ENCODE measurements around the gene ZNF536.

Gene ZNF536

GRCh38 chr19:30564551-30565011 lies 192.4 kb downstream of the ZNF536 start:
- peak; percentile 89 for DNase-seq (ENCODE audit: low spot score)

- no peak for DNase-seq (ENCODE audit: low spot score)
These were observed 193.5 kb downstream of the ZNF536 start for GRCh38 chr19:30565636-30566035.

DNA sequence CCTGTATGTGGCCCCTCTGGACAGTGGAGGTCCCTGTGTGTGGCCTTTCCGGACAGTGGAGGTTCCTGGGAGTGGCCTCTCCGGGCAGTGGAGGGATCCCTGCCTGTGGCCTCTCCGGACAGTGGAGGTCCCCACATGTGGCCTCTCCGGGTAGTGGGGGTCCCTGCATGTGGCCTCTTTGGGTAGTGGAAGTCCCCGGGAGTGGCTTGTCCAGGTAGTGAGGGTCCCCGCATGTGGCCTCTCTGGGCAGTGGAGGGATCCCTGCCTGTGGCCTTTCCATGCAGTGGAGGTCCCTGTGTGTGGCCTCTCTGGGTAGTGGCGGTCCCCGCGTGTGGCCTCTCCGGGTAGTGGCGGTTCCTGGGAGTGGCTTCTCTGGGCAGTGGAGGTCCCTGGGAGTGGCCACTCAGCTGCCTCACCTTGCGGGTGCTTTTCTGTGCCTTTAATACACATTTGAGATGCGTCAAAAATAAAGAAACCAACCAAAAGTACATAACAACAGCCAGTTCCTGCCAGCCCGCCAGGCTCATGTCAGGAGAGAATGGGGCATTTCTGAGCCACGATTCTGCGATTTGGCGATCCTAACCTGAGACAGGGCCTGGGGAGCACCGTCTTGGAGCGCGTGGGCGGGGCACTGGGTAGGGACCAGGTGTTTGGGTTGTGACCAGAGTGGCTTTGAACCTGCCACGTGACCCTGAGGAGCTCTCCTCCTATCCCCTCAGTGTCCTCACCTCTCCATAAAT lies 194.7 kb downstream of the ZNF536 start:
- no peak for DNase-seq (ENCODE audit: low spot score)

GRCh38 chr19:30567536-30568232 lies 195.5 kb downstream of the ZNF536 start:
- no peak for DNase-seq (ENCODE audit: low spot score)

GRCh38 chr19:30570194-30570593 lies 198.0 kb downstream of the ZNF536 start:
- no peak for DNase-seq (ENCODE audit: low spot score)

GRCh38 chr19:30577551-30578105 lies 205.4 kb downstream of the ZNF536 start:
- DNase-seq (ENCODE audit: low spot score), result peak; percentile 58

- DNase-seq (ENCODE audit: low spot score), result no peak
These were observed 207.2 kb downstream of the ZNF536 start for GRCh38 chr19:30579419-30579818.

DNA sequence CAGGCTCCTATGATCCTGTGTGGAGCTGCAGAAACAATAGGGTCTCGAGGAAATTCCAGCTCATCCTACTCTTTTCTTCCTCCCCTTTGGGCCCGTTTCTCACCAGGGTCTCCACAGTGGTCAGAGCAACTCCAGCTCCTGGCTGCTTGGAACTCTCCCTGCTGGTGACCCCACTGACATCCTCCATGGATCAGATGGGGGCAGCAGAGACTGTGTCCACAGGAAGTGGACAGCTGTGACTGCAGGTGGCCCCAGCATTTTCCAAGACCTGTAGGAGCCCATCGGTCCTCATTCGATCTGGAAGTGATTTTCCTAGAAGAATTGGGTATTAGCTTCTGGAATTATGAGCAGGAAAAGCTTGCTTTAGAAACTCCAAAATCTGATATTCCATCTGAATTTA lies 208.5 kb downstream of the ZNF536 start:
- no peak for DNase-seq (ENCODE audit: low spot score)

- no peak for DNase-seq (ENCODE audit: low spot score)
These were observed 211.9 kb downstream of the ZNF536 start for GRCh38 chr19:30584090-30584489.

GRCh38 chr19:30587869-30588268 lies 215.7 kb downstream of the ZNF536 start:
- DNase-seq (ENCODE audit: low spot score), result peak; percentile 53

DNA sequence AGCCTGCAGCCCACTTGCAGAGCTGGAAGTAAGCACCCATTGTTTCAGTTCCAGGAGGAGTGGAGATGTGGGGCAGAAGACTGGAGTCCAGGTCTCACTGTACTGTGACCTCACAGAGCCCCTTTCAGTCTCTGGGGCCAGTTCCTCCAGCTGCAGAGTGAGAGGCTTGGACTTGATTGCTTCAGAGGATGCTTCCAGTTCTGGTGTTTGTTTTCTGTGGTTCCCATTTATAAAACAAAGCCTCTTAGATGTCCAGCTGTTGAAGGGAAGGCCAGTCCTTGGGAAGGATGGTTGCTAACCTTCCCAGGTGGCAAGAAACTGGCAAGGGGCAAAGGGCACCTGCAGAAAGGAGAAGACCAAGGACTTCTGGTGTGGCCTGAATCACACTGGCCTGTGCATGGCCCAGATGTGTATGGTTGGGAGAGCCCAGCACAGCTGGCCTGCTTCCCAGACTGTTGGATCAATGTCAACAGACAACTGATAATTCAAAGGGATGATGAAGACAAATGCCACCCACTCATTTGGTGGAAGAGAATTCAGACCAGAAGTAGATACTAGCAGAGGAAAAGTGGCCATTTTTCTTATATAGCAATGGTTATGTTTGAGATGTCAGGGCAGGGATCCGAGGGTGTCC lies 218.5 kb downstream of the ZNF536 start:
- peak; percentile 78 for DNase-seq (ENCODE audit: low spot score)

- peak; percentile 32 for DNase-seq (ENCODE audit: low spot score)
These were observed 221.2 kb downstream of the ZNF536 start for GRCh38 chr19:30593356-30593755.

GRCh38 chr19:30593975-30594745 lies 222.0 kb downstream of the ZNF536 start:
- no peak for DNase-seq (ENCODE audit: low spot score)

- no peak for DNase-seq (ENCODE audit: low spot score)
These were observed 224.1 kb downstream of the ZNF536 start for GRCh38 chr19:30596268-30596667.

DNA sequence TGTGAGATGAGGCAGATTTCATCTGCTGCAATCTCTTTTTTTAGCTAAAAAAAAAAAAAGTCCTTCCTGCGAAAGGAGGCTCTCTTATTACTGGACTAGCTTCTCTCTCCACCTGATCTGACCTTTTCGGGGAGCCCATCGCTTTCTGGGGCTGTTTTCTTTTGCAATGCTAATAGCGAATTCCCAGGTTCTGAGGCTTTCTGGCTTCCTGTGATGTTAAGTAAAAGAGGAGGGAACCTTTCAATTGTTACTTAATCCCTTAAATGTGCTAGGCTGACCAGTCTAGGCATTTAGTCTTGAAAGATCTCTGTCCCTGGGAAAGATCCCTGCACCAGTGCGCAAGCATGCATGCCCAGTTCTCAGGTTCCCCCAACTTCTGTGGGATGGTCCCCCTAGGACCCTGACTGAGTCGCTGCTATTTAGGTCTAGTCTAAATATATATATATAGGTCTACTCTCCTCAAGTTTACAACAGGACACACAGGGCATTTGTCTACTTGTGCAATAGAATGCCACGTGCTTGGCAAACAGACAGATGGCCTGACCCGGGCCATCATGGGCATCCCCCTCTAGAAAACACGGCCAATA lies 224.7 kb downstream of the ZNF536 start:
- no peak for DNase-seq (ENCODE audit: low spot score)

GRCh38 chr19:30598688-30599087 lies 226.5 kb downstream of the ZNF536 start:
- DNase-seq (ENCODE audit: low spot score), result no peak

DNA sequence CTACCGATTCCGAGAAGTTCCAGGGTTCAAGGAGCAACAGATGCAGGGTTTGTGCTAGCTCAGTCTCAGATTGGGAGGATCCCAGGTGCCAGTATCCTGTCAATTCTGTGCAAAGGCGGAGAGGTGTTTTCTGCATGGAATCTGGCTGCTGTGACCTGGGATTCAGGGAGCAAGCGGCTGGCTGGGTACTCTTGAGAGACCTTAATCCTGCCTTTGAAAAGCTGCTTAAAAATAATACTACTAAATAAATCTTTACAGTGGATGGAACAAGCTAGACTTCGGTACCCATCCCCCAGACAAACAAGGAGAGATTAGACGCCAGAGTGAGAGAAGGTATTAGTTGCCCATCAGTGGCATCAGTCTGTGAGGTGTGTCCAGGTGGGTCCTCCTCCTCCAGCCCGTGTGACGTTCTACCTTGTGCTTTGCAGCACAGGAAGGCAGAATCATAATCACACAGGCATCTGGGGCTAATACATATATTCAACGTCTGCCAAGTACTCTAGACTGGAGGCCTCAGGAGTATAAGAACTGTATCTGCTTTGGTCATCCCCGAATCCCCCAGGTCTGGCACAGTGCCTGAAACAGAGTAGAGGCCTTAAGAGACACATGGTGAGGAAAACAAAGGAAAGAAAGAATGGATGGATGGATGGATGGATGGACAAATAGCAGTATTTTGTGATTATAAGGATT lies 230.6 kb downstream of the ZNF536 start:
- DNase-seq (ENCODE audit: low spot score), result no peak

DNA sequence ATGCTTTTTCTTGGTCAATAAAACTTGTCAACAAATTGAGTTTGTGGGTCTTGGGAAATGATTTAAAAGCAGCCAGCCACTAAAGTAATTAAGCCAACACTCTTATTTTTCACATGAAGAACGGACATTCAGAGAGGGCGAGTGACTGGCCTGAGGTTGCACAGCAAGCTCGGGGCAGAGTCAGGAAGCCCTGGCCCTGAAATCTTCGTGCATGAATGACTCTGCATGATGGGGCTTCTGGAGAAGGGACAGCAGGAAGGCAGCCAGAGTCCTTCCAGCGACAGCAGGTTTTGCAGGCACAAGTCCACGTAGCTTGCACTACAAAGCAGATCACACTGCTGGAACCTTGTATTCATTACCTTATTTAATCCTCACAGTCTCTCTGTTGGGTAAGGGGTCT lies 232.5 kb downstream of the ZNF536 start:
- DNase-seq (ENCODE audit: low spot score), result no peak

DNA sequence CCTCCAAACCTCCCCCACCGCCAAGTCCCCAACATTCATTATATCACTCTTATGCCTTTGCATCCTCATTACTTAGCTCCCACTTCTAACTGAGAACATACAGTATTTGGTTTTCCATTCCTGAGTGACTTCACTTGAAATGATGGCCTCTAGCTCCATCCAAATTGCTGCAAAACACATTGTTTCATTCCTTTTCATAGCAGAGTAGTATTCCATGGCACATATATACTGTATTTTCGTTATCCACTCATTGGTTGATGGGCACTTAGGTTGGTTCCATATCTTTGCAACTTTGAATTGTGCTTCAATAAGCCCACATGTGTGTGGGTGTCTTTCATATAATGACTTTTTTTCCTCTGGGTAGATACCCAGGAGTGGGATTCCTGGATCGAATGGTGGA lies 233.1 kb downstream of the ZNF536 start:
- DNase-seq (ENCODE audit: low spot score), result no peak

DNA sequence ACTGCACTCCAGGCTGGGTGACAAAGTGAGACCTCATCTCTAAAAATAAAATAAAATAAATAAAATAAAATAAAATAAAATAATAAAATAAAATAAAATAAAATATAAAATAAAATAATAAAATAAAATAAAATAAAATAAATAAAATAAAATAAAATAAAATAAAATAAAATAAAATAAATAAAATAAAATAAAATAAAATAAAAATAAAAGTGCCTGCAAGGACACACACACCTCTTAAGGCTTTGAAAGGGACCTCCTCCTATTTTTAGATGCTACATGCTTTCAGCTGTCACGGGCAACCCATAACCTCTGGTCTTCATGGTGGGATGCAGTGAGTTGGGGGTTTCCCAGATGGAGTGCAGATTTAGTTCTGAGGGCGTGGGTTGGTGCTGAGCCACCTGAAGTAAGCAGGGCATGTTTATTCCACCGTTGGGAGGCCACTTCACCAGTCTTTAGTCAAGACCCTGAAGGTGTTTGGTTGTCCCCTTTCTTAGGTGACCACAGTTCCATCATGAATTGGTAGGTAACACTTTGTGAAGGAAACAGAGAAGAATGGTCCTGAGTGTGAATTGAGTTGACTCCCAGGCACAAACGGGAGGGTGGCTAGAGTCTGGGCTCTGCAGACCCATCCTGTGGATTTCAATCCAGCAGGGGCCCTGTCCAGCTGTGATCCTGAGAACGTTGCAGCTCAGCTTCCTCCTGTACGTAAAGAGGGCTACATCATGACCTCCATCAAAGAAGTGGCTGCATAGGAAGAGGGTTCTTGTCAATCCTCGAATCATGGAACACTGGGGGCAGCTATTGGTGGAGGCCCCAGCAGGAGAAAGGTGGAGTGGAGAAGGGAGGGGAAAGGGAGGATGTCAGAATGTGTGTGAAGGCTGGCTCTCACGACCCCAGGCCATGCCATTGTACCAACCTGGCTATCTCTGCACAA lies 234.2 kb downstream of the ZNF536 start:
- no peak for DNase-seq (ENCODE audit: low spot score)
